ENCODE data around the gene GEMIN5.
"Not testable (repeated sequence)": the region's sequence is repeated elsewhere in the genome, so short reads cannot be mapped to it uniquely, and the experiment has no call there.

GEMIN5 gene, protein sequence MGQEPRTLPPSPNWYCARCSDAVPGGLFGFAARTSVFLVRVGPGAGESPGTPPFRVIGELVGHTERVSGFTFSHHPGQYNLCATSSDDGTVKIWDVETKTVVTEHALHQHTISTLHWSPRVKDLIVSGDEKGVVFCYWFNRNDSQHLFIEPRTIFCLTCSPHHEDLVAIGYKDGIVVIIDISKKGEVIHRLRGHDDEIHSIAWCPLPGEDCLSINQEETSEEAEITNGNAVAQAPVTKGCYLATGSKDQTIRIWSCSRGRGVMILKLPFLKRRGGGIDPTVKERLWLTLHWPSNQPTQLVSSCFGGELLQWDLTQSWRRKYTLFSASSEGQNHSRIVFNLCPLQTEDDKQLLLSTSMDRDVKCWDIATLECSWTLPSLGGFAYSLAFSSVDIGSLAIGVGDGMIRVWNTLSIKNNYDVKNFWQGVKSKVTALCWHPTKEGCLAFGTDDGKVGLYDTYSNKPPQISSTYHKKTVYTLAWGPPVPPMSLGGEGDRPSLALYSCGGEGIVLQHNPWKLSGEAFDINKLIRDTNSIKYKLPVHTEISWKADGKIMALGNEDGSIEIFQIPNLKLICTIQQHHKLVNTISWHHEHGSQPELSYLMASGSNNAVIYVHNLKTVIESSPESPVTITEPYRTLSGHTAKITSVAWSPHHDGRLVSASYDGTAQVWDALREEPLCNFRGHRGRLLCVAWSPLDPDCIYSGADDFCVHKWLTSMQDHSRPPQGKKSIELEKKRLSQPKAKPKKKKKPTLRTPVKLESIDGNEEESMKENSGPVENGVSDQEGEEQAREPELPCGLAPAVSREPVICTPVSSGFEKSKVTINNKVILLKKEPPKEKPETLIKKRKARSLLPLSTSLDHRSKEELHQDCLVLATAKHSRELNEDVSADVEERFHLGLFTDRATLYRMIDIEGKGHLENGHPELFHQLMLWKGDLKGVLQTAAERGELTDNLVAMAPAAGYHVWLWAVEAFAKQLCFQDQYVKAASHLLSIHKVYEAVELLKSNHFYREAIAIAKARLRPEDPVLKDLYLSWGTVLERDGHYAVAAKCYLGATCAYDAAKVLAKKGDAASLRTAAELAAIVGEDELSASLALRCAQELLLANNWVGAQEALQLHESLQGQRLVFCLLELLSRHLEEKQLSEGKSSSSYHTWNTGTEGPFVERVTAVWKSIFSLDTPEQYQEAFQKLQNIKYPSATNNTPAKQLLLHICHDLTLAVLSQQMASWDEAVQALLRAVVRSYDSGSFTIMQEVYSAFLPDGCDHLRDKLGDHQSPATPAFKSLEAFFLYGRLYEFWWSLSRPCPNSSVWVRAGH (N-terminal part only)
- long read RNA-seq, donor 1, full-length matches to known transcripts, result 3 of 212 reads
- long read RNA-seq, donor 1, partial matches to known transcripts, result 209 of 212 reads
- long read RNA-seq, donor 1, other reads (novel, unspliced or antisense), result 0 of 212 reads
- long read RNA-seq, donor 2, result 0 reads
- long read RNA-seq, donor 3, result 0 reads
- long read RNA-seq, donor 4, result 0 reads
- long read RNA-seq, donor 5, full-length matches to known transcripts, result 2 of 2 reads
- long read RNA-seq, donor 5, partial matches to known transcripts, result 0 of 2 reads
- long read RNA-seq, donor 5, other reads (novel, unspliced or antisense), result 0 of 2 reads
- long read RNA-seq, donor 6, result 0 reads
- long read RNA-seq, donor 7, partial matches to known transcripts, result 7 of 7 reads
- long read RNA-seq, donor 7, other reads (novel, unspliced or antisense), result 0 of 7 reads
- long read RNA-seq, donor 8, result 0 reads

DNA sequence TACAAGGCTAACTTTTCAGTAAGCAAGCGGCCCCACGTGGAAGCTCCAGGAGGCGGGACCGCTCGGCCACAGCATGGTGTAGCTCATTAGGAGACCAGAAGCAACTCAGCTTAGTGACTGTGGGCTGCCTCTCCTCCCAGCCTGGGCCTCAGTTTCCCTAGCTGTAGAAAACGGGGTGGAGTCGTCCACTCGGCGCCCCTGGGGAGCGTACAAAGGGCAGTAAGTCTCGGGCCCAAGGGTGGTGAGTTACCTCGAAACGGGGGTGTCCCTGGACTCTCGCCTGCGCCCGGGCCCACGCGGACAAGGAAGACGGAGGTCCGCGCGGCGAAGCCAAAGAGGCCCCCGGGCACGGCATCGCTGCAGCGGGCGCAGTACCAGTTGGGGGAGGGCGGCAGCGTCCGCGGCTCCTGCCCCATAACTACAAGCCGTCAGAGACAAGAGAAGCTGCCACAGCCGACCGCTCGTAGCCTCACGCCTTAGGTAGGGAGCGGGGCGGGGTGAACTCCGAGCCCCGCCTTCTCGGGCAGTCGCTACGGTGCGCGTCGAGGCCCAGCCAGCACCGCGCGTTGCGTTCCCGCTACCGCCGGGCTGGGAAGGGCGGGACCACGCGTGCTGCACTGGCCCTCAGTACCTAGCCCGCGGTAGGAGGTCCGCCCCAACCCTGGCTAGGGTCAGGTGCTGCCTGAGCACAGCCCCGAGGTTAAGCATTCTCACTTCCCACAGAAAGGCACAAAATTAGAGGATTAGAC is at the start of gene GEMIN5:
Gene GEMIN5, minus strand, starts transcription at position 494 of the 749 bp plus-strand sequence. Its CDS starts 78 bp downstream, at position 416.
- peak; percentile 89 for DNase-seq

DNA sequence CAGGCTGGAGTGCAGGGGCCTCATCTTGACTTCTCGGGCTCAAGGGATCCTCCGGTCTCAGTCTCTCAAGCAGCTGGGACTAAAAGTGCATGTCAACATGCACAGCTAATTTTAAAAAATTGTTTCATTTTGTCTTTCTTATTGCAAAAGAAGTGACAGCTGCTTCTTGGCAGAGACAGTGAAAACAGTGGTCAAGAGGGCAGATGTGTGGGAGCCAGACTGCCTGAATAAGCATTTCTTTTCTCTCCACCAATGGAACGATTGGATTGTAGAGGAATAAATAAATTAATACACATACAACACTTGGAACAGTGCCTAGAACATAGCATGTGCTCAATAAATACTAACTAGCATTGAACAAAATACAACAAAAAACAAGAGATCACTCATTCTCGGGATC is 48.1 kb upstream of the GEMIN5 start:
- no peak for DNase-seq

DNA sequence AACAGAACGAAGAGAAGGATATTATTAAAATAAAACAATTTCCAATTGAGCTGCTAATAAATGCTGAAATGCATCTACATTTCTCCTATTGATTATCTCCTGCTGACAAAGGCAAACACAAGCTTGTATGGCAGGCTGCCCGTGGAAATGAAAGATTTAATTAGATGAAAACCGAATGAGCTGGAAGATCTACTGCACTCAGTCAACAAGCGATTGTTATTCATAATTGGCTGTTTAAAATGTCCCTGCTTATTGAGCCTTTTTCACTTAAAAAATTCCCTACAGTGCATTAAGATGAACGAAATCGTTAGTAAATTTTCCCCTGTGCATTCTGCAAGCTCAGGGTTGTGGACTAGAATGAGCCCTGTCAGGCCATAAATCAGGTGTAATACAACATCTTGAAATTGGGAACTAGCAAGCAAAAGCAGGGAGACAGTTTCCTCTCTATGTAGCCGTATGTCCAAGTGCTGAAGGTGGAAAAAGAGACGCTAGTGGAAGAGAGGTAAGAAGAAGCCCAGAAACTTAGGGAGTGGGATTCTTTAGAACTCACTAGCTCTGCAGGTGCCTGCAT is 47.0 kb upstream of the GEMIN5 start:
- DNase-seq, result no peak

DNA sequence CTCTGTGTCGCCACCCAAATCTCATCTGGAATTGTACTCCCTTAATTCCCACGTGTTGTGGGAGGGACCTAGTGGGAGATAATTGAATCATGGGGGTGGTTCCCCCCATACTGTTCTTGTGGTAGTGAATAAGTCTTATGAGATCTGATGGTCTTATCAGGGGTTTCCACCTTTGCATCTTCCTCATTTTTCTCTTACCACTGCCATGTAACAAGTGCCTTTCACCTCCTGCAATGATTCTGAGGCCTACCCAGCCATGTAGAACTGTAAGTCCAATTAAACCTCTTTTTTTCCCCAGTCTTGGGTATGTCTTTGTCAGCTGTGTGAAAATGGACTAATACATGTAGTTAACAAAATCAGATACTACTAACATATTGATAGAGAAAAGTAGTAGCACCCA is 40.3 kb upstream of the GEMIN5 start:
- not testable (repeated sequence) for DNase-seq

DNA sequence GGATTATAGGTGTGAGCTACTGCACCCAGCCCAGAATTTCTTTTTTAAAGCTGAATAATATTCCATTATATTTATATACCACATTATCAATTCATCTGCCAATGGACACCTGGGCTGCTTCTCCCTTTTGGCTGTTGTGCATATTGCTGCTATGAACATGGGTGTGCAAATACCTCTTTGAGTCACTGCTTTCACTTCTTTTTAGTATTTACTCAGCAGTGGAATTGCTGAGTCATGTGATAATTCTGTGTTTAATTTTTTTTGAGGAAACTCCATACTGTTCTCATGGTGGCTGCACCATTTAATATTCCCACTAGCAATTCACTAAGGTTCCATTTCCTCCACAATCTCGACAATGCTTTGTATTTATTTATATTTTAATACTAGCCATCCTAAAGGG is 39.4 kb upstream of the GEMIN5 start:
- no peak for DNase-seq

DNA sequence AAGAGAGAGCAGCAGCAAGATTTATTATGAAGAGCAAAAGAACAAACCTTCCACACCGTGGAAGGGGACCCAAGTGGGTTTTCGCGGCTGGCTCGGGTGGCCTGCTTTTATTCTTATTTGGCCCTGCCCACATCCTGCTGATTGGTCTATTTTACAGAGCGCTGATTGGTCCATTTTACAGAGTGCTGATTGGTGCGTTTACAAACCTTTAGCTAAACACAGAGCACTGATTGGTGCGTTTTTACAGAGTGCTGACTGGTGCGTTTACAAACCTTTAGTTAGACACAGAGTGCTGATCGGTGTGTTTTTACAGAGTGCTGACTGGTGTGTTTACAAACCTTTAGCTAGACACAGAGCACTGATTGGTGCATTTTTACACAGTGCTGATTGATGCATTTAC is 38.1 kb upstream of the GEMIN5 start:
- not testable (repeated sequence) for DNase-seq

DNA sequence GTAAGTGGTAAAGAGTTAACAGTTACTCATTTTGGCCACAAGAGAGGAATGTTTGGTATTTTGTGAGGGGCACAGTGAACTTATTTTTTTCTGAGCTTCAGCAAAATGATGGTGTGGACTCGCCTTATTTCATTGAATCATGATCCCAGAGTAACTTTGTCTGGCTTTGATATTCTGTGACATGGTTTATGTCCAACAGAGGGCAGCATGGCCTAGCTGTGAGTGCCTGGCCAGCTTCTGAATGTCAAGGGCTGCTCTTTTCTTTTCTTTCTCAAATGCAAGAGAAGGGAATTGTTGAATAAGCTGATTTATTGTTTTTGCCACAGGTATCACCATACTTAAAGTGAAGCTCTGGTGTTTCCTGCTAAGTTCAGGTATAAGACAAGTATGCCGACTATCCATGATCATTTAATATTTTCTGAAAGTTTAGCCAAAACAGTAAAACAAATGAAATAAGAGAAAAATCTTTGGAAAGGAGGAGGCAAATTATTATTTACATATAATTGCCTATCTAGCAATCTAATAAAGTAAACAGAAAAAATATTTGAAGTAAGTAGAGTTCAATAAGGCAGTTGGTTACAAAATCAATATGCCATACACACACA is 34.6 kb upstream of the GEMIN5 start:
- DNase-seq, result no peak

DNA sequence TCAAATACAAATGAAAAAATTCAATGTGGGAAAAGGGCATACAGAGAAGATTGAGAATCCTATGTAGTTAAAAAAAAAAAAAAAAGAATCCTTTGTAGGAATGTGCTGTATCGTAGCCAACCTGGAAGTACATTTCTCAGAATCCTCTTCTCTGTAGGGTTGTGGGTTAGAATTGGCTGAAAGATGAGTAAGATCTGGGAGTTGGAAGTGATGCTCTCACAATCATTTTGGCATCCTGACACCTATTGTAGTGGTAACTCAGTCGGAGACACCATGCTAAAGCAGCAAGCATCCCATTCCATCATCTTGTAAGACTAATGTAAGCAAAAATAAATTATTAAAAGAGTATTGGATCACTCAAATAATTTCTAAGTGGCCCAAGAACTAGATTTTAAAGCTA is 33.5 kb upstream of the GEMIN5 start:
- no peak for DNase-seq

DNA sequence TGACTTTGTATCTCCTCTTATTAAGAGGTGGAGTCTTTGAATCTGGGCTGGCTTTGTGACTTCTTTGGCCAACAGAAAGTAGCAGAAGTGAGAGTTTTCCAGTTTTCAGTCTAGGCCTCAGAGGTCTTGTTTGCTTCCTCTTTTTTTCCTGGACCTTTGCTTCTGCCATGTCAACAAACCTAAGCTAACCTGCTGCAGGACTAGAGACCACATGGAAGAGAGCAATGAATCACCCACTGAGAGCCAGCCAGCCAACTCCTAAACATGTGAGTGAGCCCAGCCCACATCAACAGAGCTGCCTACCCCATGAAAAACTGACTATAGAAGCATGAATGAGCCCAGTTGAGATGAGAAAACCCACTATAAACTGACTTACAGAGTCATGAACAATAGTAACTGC is 32.7 kb upstream of the GEMIN5 start:
- DNase-seq, result no peak

DNA sequence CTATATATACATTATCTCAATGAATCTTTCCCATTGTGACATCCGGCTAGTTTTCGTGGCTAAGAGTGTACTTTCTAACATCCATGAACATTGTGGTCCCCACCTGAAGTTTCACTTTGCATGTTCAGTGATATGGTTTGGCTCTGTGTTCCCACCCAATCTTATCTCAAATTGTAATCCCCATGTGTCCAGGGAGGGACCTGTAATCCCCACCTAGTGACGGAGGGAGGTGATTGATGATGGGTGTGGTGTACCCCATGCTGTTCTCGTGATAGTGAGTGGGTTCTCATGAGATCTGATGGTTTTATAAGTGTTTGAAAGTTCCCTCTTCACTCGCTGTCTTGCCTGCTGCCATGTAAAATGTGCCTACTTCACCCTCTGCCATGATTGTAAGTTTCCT is 30.9 kb upstream of the GEMIN5 start:
- DNase-seq, result no peak

DNA sequence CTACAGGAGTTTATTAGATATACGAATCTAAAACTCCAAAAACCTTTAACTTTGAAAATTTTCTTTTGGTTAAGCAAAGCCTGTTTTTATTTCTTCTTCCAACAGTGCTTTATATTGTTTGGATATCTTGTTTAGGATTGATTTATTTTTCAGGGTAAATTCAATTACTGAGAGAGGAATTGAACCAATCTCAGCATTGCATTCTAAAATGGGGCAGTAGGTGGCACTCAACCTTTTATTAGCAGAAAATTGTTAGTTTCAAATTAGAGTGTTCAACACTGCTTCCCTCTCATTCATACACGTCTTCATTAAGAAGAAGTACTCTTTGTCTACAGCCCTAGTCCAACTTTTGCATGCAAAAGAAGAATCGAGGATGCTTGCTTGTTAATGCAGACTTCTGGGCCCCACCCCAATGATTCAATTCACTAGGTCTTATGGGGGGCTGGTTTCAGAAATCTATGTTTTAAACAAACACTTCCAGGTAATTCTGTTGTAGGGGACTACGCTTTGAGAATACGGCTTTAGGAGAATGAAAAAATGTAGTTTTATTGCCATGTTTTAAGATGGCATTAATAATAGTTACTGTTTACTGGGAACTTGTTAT is 29.5 kb upstream of the GEMIN5 start:
- DNase-seq, result no peak

DNA sequence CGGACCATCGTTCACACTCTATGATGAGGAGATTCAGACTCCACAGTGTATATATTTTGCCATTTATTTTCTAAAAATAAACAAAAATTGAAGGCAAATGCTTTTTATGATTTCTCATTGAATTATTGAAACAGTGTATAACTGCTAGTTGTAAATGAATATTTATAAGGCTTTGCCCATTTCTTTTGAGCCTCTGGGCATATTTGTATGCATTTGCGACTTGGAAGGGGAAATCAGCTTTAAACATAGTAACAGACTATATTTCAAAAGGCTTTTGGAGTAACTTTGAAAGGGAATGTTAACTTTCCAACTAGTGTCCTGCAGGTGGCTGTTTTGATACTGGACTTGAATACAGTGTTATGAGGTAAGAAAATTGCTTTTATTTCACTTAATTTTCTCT is 28.9 kb upstream of the GEMIN5 start:
- no peak for DNase-seq

DNA sequence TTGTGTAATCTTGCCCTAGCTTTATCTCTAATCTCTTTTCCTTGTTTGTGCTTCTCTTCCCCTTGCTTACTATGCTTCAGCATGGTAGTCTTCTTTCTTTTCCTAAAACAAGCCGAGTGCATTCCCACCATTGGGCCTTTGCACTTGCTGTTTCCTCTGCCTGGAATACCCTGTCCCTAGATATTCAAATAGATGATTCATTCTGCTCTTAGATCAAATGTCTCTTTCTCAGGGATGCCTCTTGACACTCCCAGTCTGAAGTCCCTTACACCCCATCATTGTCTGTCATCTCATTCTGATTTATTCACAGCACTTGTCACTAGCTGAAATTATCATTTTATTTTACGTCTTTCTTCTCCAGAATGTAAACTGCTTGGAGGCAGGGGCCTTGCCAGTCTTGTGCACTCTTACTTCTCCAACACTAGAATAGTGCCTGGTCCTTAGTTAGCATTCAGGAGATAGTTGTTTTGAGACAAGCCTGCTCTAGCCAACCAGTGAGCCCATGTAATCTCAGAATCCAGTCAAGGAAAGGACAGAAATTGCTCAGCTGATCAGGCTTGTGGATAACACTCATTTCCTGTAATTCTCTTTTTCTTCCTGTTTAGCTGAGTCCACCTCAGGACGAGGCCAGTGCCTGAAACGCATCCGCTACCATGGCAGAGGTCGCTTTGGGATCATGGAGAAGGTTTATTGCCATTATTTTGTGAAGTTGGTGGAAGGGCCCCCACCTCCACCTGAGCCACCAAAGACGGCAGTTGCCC is 28.2 kb upstream of the GEMIN5 start:
- no peak for DNase-seq

DNA sequence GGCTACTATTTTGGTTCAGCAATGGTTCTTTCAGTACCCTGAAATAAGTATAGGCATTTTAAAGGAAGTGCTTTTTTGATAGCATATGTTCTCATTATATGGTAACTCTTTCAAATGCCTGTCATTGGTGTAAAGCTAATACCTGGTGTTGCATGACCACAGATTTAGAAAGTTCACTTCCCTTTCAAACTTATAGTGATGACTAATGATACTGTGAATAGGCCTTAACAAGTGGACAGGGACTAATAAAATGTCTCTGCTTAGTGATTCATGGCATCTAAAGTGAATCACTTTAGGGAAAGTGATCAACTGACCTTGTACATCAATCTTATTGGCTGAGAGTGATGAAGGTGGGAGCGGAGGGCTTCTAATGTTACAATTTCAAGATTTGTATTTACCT is 24.5 kb upstream of the GEMIN5 start:
- DNase-seq, result no peak

DNA sequence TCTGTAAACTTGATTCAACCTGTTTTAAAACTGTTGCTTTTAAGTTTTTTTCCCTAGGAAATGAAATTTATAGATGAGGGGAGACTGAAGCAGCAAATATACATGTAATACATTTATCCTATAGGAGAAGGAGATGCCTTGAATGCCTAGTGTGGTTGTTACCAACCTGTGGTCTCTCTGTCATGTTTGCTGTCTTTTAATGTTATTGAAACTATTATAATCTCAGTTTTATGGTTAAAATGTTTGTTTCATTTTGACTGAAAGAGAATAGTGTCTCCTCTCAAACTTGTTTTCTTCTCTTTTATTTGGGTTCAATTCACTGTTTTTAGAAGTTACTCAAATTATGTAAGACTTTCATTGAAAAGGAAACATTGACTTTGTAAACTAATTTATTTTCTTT is 18.7 kb upstream of the GEMIN5 start:
- no peak for DNase-seq

DNA sequence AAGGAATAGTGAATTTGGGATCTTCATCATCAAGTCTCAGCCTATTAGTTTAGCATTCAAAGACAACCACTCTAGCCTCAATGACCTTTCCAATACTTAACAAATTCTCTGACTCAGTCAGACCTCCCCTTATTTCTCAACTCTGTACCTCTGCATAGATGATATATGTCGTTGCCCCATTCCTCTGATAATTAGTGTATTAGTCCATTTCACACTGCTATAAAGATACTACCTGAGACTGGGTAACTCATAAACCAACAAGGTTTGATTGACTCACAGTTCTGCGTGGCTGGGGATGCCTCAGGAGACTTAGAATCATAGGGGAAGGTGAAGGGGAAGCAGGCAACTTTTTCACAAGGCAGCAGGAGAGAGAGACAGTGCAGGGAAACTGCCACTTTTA is 11.8 kb upstream of the GEMIN5 start:
- DNase-seq, result no peak

DNA sequence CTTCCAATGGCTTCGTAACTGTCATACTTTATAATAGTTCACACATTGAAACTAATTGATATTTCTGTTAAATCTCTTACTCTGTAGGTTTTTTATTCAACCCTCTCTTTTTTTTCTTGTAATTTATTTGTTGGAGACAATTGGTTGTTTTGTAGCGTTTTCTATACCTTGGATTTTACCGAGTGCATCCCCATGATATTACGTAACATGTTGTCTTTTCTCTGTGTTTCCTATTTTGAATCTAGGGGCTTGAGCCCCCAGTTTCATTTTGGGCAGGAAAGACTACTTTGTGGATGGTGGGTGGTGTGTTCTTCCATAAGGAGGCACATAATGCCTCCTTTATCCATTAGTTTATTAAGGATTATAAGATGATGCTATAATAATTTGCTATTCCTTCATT is 10.3 kb upstream of the GEMIN5 start:
- DNase-seq, result no peak

DNA sequence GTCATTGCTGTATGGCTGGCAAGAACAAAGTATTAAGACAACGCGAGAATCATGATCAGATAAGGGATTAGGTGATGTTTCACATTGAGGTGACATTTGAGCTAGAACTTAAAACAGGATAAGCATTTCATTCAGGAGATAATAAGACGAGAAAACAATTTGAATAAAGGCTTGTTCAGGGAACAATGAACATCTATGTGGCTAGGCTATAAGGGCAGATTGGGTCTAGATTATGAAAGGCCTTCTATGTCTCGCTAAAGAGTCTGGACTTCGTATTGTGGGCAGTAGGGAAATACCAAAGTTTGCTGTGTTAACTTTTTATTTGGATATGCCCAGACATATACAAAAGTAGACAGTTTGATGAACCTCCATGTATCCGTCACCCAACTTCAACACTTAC is 9.8 kb upstream of the GEMIN5 start:
- DNase-seq, result no peak
